Measurements from ENCODE around the gene ARSA.
"Not testable (repeated sequence)": the region's sequence is repeated elsewhere in the genome, so short reads cannot be mapped to it uniquely, and the experiment has no call there.

ARSA gene

DNA sequence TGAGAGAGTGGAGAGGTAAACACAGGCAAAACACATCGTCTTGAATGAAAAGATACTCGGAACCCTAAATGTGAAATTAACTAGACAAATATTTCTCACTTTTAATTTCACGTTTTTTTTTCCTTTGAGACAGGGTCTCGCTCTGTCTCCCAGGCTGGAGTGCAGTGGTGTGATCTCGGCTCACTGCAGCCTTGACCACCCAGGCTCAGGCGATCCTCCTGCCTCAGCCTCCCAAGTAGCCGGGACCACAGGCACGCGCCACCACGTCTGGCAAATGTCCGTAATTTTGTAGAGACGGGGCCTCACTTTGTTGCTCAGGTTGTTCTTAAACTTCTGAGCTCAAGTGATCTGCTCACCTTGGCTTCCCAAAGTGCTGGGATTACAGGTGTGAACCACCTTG is 37.3 kb upstream of the ARSA start:
- TF ChIP-seq, protein P1, sequence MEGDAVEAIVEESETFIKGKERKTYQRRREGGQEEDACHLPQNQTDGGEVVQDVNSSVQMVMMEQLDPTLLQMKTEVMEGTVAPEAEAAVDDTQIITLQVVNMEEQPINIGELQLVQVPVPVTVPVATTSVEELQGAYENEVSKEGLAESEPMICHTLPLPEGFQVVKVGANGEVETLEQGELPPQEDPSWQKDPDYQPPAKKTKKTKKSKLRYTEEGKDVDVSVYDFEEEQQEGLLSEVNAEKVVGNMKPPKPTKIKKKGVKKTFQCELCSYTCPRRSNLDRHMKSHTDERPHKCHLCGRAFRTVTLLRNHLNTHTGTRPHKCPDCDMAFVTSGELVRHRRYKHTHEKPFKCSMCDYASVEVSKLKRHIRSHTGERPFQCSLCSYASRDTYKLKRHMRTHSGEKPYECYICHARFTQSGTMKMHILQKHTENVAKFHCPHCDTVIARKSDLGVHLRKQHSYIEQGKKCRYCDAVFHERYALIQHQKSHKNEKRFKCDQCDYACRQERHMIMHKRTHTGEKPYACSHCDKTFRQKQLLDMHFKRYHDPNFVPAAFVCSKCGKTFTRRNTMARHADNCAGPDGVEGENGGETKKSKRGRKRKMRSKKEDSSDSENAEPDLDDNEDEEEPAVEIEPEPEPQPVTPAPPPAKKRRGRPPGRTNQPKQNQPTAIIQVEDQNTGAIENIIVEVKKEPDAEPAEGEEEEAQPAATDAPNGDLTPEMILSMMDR (conservative IDR thresholded peaks at IDR 0.05), result no peak
- H3K27ac ChIP-seq, result no peak overlapping the region

DNA sequence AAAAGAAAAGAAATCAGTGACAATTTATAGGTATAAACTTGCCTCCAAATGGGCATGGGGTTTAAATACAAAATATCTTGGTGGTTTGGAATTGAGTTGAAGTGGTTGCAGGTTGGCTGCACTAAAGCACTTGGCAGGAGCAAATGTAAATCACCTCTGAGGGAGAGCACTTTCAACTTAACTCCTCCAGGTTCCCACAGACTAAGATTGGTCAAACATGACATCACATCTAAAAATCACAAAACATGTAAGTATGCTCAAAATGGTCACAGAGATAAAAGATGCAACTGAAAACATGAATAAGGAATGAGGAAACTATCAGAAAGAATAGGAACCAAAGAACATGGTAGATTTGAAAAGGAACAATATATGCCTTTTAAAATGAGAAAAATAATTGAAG is 32.4 kb upstream of the ARSA start:
- TF ChIP-seq, protein P1 (conservative IDR thresholded peaks at IDR 0.05), result no peak
- no peak overlapping the region for H3K27ac ChIP-seq

DNA sequence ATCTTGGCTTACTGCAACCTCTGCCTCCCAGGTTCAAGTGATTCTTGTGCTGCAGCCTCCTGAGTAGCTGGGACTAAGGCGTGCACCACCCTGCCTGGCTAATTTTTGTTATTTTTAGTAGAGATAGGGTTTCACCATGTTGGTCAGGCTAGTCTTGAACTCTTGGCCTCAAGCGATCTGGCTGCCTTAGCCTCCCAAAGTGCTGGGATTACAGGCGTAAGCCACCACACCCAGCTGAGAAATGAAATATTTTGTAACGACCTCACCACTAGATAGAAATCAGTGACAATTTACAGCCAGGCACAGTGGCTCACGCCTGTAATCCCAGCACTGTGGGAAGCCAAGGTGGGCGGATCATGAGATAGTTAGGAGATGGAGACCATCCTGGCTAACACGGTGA is 31.8 kb upstream of the ARSA start:
- not testable (repeated sequence) for H3K27ac ChIP-seq

DNA sequence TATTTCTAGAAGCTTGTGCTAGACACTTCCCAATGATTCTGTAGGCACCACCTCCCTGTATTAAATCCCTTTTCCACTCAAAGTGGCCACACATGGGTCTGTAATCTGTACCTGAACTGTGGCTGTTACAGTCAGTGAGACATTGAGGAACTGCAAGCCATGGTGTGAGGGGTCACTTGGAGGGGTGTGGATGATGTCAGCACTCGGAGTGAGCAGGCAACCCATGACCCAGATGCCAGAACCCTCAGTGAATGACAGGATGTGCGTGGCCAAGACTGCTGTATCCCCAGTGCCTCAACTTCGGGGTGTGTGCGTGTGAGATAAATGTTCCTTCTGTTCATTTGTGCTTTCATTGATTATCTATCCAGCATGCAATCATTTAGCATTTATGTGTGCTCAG is 30.0 kb upstream of the ARSA start:
- TF ChIP-seq, protein P1 (conservative IDR thresholded peaks at IDR 0.05), result no peak
- no peak overlapping the region for H3K27ac ChIP-seq

DNA sequence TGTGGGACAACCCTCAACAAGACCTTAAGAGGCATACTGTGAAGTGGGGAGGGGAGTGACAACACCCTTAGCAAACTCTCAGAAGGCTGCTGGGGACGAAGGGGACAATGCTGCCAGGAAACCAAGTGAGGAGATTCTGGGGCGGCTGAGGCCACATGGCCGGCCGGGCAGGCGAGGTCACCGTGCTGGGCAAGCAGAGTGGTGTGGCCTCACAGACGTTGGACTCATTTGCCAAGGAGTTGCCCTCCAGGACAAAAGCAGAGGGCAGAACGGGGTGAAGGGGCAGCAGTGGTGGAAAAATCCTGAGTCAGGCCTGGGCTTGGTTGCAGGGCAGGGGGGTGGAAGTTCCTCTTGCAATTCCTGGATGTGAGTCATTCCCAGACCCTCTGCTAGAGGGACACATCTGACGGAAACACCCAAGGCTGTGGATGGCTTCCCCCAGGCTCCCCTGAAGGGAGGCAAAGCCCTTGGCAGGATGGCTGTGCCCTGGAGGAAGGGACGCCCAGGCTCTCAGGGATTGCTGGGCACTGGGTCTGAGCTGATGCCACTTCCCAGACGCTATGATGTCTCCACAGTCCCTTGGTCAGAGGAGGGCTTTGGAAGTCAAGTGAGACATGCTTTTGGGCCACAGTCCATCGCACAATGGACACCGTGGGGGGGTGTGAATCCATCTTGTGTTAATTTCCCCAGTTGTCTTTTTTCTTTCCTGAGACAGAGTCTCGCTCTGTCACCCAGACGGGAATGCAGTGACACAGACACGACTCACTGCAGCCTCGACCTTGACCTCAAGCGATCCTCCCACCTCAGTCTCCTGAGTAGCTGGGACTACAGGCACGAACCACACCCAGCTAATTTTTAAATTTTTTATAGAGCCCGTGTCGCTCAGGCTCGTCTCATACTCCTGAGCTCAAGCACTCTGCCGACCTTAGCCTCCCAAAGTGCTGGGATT is 28.4 kb upstream of the ARSA start:
- TF ChIP-seq, protein P1 (conservative IDR thresholded peaks at IDR 0.05), result no peak
- H3K27ac ChIP-seq, result no peak overlapping the region

DNA sequence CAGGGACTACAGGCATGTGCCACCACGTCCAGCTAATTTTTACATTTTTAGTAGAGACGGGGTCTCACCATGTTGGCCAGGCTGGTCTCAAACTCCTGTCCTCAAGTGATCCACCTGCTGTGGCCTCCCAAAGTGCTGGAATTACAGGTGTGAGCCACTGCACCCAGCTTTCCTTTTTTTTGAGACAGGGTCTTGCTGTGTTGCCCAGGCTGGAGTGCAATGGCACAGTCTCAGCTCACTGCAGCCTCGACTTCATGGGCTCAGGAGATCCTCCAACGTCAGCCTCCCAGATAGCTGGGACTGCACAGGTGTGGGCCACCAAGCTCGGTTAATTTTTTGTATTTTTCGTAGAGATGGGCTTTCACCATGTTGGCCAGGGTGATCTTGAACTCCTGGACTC is 26.7 kb upstream of the ARSA start:
- not testable (repeated sequence) for H3K27ac ChIP-seq

DNA sequence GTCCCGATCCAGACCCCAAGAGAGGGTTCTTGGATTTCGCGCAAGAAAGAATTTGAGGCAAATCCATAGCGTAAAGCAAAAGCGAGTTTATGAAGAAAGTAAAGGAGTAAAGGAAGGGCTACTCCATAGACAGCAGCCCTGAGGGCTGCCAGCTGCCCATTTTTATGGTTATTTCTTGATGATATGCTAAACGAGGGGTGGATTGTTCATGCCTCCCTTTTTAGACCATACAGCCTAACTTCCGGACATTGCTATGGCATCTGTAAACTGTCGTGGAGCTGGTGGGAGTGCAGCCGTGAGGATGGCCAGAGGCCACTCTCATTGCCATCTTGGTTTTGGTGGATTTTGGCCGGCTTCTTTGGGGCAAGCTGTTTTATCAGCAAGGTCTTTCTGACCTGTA is 25.3 kb upstream of the ARSA start:
- no peak overlapping the region for H3K27ac ChIP-seq
- TF ChIP-seq, protein P1 (conservative IDR thresholded peaks at IDR 0.05), result no peak

DNA sequence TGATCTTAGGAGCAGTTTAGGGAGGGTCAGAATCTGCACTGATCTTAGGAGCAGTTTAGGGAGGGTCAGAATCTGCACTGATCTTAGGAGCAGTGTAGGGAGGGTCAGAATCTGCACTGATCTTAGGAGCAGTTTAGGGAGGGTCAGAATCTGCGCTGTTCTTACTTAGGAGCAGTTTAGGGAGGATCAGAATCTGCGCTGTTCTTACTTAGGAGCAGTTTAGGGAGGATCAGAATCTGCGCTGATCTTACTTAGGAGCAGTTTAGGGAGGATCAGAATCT is 15.8 kb upstream of the ARSA start:
- H3K27ac ChIP-seq, result not testable (repeated sequence)

DNA sequence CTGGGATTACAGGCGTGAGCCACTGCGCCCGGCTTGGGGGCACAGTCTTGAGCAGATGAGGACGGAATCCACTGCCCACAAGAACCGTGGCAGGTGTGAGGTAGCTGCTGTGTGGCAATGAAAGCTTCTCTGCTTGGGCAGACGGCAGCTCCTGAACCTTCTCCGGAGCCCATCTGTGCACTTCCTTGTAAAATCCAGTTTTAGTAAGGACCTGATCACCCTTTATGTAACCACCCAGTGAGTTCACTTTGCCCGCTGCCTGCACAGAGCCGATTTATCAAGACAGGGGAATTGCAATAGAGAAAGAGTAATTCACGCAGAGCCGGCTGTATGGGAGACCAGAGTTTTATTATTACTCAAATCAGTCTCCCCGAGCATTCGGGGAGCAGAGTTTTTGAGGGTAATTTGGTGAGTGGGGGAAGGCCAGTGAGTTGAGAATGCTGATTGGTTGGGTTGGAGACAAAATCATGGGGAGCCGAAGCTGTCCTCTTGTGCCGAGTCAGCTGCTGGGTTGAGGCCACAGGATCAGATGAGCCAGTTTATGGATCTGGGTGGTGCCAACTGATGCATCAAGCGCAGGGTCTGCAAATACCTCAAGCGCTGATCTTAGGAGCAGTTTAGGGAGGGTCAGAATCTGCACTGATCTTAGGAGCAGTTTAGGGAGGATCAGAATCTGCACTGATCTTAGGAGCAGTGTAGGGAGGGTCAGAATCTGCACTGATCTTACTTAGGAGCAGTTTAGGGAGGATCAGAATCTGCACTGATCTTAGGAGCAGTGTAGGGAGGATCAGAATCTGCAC is 15.3 kb upstream of the ARSA start:
- not testable (repeated sequence) for H3K27ac ChIP-seq
